GM20000 (cell line): ENCODE data around the gene NRCAM.

ENCODE experiments used
- DNase-seq: peaks from one replicate; pipeline ENCODE4 v3.0.0; 2012; ENCODE audit warnings: low spot score
- CTCF ChIP-seq: IDR thresholded peaks from 2 replicates; pipeline ENCODE4 v1.5.1; 2012; ENCODE audit warnings: mild to moderate bottlenecking, control low read depth; ENCODE audit errors: extremely low read depth, missing control alignments

Gene NRCAM

DNA sequence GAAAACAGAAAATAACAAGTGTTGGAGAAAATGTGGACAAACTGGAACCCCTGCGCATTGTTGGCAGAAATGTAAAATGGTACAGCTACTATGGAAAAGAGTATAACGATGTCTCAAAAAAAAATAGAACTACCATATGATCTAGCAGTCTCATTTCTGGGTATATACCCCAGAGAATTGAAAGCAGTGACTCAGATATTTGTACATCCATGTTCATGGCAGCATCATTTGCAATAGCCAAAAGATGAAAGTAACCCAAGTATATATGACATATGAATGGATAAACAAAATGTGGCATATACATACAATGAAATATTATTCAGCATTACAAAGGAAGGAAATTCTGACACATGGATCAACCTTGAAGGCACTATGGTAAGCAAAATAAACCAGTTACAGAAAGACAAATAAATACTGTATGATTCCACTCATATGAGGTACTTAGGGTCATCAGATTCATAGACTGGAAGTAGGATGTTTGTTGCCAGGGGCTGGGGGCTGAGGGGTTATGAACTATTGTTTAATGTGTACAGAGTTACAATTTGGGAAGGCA is 4.9 kb downstream of the NRCAM start:
- no peak for DNase-seq
- TF ChIP-seq CTCF = no peak

GRCh38 chr7:108450160-108450559 is 6.1 kb downstream of the NRCAM start:
- no peak for DNase-seq
- no peak for TF ChIP-seq CTCF

DNA sequence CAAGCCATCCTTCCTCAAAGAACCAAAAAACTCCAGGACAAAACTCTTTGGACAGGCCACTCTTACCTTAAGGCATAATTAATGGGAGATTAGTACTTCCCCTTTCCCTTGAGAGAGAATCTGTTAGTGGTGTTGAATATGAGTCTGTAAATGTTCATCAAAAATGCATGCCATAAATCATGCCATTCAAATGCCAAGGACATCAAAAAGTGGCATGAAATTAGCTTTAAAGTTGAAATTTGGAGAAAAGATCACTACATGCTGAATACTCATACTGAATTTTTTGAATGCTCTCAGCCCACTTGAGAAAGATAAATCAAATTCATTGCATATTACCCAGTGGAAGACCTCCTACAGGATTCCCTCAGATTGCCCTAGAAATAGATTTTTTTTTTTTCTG is 6.7 kb downstream of the NRCAM start:
- TF ChIP-seq CTCF = no peak
- no peak for DNase-seq

DNA sequence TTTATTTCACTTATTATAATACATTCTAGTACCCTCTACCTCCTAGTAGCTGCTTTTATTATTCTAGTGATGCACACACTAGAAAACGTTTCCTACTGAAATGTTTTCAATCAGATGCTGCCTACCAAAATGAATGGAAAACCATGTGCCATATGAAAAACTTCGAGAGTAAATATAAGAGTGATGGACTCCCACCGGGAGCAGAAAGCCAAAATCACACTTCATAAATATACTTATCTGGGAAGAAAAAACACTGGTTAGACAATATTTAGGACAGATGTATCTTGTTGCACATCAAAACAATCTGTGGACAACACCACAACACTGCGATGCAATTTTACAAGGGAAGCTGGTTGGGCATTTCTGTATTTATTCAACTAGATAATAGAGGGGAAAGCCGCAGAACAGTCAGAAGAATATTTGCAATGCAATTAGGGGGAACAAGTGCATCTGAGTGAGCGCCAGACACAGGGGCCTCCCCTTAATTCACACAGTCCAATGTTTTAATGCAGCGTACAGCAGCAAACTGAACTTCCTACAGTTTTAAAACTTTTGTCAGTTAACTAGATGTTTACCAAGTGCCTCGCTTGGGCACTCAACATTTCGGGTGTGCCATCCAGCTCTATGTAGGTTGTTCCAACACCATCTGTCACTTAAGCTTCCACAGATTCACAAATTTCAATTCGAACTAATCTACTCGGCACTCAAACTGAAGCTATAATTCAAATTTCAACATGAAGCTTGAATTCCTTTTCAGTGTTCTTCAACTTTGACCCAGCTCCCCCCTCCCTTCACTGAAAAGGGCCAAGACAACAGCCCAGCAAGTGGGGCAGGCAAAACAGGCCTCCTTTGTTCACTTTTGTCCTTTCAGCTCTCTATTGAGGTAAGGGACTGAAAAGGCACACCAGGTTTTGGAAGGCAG is 7.4 kb downstream of the NRCAM start:
- DNase-seq = peak; percentile 33
- no peak for TF ChIP-seq CTCF

DNA sequence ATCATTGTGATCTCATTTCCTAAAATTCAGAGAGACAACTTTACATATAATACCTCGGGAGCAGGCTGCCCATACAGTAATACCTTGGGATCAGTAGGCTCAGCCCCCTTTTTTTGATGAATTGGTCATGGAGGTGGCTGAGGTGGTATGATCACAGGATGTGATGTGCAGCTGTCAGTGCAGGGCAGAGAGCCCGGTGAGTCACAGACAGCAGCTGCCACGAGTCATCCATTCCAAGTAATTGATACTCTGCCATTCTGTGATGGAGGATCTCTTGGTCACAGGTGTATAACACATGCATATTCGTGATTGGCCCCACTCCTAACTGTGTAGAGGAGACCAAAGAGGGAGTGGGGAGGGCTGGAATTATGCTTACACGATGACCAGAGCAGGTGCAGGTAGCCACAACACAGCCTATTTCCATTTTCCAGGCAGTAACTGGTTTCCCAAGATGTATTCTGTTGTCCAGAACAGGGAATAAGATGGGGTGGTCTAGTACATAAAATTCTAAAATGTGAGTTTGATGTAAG is 14.1 kb downstream of the NRCAM start:
- TF ChIP-seq CTCF = no peak
- DNase-seq = no peak

GRCh38 chr7:108441392-108441955 is 14.8 kb downstream of the NRCAM start:
- DNase-seq = no peak
- TF ChIP-seq CTCF = no peak

- DNase-seq = no peak
- no peak for TF ChIP-seq CTCF
These were observed 15.6 kb downstream of the NRCAM start for GRCh38 chr7:108440613-108441012.
